ENCODE results near the gene SYNGAP1. TPM values are rescaled to one million over a fixed set of nuclear protein-coding genes. Genes with fewer than 3 reads are reported as not detected.

The SYNGAP1 gene
- polyA plus RNA-seq, 1 donor from 2014 or later, result 4.3 TPM

DNA sequence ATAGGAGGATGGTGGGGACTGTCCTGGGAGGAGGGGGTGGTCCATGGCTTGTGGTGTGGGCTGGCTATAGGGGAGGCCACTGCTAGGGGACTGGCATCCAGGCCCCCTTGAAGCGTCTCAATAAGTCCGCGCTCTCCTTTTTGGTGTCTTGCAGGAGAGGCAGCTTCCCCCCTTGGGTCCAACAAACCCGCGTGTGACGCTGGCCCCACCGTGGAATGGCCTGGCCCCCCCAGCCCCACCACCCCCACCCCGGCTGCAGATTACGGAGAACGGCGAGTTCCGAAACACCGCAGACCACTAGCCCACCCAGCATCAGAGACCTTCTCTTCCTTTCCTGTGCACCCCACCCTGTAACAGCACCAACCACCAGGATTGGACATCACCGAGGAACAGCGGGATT is 31.7 kb downstream of the SYNGAP1 start:
- Histone ChIP-seq H3K9me3 (ENCODE audit: low read length) (no peaks in the 10 kb centered on the region), H3K4me3 (ENCODE audit: low read length) (no peak overlapping the region), H3K4me2 (ENCODE audit: low read length) (no peak overlapping the region), H3K9ac (ENCODE audit: low read length) (no peak overlapping the region), H3F3A (ENCODE audit: insufficient read depth, low read length, poor library complexity, severe bottlenecking) (no peaks in the 10 kb centered on the region), H2AFZ (ENCODE audit: low read depth, low read length) (no peak overlapping the region), H4K20me1 (ENCODE audit: insufficient read depth) (no peaks in the 10 kb centered on the region), H3K36me3 (ENCODE audit: insufficient read depth, low read length) (no peaks in the 10 kb centered on the region), H3K27ac (ENCODE audit: low read length) (no peak overlapping the region), H3K9me2 (ENCODE audit: insufficient read depth, low read length) (no peaks in the 10 kb centered on the region), H3K79me2 (replicated peaks; ENCODE audit: insufficient read depth, low read length) (peaks cover 20% of the 10 kb centered on the region), H3K27me3 (ENCODE audit: insufficient read depth, low read depth, low read length) (no peaks in the 10 kb centered on the region)
- TF ChIP-seq MXI1 (conservative IDR thresholded peaks at IDR 0.05; ENCODE audit: poor library complexity, severe bottlenecking) (no peak), POLR2AphosphoS5 (IDR thresholded peaks at IDR 0.05) (no peak), EP300 (conservative IDR thresholded peaks at IDR 0.05; ENCODE audit: poor library complexity, severe bottlenecking) (no peak), SMC3 (conservative IDR thresholded peaks at IDR 0.05; ENCODE audit: poor library complexity) (no peak), TAF1 (IDR thresholded peaks at IDR 0.05; ENCODE audit: low read depth) (no peak), EZH2 (IDR thresholded peaks at IDR 0.05; ENCODE audit: borderline replicate concordance, insufficient read depth, low read length, poor library complexity, severe bottlenecking) (no peak), RAD21 (conservative IDR thresholded peaks at IDR 0.05) (no peak)
- TF ChIP-seq, protein P1, sequence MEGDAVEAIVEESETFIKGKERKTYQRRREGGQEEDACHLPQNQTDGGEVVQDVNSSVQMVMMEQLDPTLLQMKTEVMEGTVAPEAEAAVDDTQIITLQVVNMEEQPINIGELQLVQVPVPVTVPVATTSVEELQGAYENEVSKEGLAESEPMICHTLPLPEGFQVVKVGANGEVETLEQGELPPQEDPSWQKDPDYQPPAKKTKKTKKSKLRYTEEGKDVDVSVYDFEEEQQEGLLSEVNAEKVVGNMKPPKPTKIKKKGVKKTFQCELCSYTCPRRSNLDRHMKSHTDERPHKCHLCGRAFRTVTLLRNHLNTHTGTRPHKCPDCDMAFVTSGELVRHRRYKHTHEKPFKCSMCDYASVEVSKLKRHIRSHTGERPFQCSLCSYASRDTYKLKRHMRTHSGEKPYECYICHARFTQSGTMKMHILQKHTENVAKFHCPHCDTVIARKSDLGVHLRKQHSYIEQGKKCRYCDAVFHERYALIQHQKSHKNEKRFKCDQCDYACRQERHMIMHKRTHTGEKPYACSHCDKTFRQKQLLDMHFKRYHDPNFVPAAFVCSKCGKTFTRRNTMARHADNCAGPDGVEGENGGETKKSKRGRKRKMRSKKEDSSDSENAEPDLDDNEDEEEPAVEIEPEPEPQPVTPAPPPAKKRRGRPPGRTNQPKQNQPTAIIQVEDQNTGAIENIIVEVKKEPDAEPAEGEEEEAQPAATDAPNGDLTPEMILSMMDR (IDR thresholded peaks at IDR 0.05; ENCODE audit: poor library complexity, severe bottlenecking), result no peak
- TF ChIP-seq, protein P2, sequence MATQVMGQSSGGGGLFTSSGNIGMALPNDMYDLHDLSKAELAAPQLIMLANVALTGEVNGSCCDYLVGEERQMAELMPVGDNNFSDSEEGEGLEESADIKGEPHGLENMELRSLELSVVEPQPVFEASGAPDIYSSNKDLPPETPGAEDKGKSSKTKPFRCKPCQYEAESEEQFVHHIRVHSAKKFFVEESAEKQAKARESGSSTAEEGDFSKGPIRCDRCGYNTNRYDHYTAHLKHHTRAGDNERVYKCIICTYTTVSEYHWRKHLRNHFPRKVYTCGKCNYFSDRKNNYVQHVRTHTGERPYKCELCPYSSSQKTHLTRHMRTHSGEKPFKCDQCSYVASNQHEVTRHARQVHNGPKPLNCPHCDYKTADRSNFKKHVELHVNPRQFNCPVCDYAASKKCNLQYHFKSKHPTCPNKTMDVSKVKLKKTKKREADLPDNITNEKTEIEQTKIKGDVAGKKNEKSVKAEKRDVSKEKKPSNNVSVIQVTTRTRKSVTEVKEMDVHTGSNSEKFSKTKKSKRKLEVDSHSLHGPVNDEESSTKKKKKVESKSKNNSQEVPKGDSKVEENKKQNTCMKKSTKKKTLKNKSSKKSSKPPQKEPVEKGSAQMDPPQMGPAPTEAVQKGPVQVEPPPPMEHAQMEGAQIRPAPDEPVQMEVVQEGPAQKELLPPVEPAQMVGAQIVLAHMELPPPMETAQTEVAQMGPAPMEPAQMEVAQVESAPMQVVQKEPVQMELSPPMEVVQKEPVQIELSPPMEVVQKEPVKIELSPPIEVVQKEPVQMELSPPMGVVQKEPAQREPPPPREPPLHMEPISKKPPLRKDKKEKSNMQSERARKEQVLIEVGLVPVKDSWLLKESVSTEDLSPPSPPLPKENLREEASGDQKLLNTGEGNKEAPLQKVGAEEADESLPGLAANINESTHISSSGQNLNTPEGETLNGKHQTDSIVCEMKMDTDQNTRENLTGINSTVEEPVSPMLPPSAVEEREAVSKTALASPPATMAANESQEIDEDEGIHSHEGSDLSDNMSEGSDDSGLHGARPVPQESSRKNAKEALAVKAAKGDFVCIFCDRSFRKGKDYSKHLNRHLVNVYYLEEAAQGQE (IDR thresholded peaks at IDR 0.05; ENCODE audit: borderline replicate concordance), result no peak

DNA sequence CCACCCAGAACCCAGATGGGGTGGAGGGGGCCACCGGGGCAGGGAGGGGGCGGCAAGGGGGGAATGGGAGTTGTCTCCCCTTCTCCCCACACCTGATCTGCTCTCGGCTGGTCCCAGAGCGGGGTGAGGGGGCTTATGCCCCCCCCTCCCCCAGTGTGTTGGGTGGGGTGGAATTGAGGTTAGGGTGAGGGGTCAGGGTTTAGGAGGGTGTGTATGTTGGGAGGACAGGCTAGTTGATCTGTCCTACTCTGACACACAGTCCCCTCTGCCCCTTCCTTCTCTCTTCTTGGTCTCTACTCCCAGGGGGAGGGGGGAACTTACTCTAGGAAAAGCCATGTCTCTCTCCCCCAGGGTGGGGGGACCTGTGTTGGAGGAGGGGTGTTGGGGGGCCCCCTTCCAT is 32.6 kb downstream of the SYNGAP1 start:
- Histone ChIP-seq H3K9me3 (ENCODE audit: low read length) (no peaks in the 10 kb centered on the region), H3K4me2 (ENCODE audit: low read length) (no peak overlapping the region), H3K9ac (ENCODE audit: low read length) (no peak overlapping the region), H2AFZ (ENCODE audit: low read depth, low read length) (no peak overlapping the region), H3K27ac (ENCODE audit: low read length) (no peak overlapping the region), H4K20me1 (ENCODE audit: insufficient read depth) (no peaks in the 10 kb centered on the region), H3F3A (ENCODE audit: insufficient read depth, low read length, poor library complexity, severe bottlenecking) (no peaks in the 10 kb centered on the region), H3K4me3 (ENCODE audit: low read length) (no peak overlapping the region), H3K27me3 (ENCODE audit: insufficient read depth, low read depth, low read length) (no peaks in the 10 kb centered on the region), H3K79me2 (replicated peaks; ENCODE audit: insufficient read depth, low read length) (peaks cover 20% of the 10 kb centered on the region), H3K36me3 (ENCODE audit: insufficient read depth, low read length) (no peaks in the 10 kb centered on the region), H3K9me2 (ENCODE audit: insufficient read depth, low read length) (no peaks in the 10 kb centered on the region)
- TF ChIP-seq, protein P1 (IDR thresholded peaks at IDR 0.05; ENCODE audit: poor library complexity, severe bottlenecking), result no peak
- TF ChIP-seq RAD21 (conservative IDR thresholded peaks at IDR 0.05) (no peak), POLR2AphosphoS5 (IDR thresholded peaks at IDR 0.05) (no peak), TAF1 (IDR thresholded peaks at IDR 0.05; ENCODE audit: low read depth) (no peak), SMC3 (conservative IDR thresholded peaks at IDR 0.05; ENCODE audit: poor library complexity) (no peak), MXI1 (conservative IDR thresholded peaks at IDR 0.05; ENCODE audit: poor library complexity, severe bottlenecking) (no peak), EP300 (conservative IDR thresholded peaks at IDR 0.05; ENCODE audit: poor library complexity, severe bottlenecking) (no peak), EZH2 (IDR thresholded peaks at IDR 0.05; ENCODE audit: borderline replicate concordance, insufficient read depth, low read length, poor library complexity, severe bottlenecking) (no peak)
- TF ChIP-seq, protein P2 (IDR thresholded peaks at IDR 0.05; ENCODE audit: borderline replicate concordance), result no peak

All from neural cell (in vitro differentiated cells).